Naive thymus-derived CD4-positive, alpha-beta T cell (primary cell): ENCODE measurements around the gene EOGT. TPM values are rescaled to one million over a fixed set of nuclear protein-coding genes. Genes with fewer than 3 reads are reported as not detected.

Experiments
- ATAC-seq: fragments of 150-1000 bp; cut with Tn5 transposase; 2 replicates; pipeline ENCODE4 v1.10.0; 2021; ENCODE audit warnings: mild to moderate bottlenecking, moderate library complexity
- CTCF ChIA-PET: fragments of 350-600 bp; sonication (Branson Sonifier 250); formaldehyde crosslinking; loops from one replicate; lab custom pipeline; 2021; ENCODE audit warnings: antibody characterized with exemption; lab: Charles Lee
- POLR2A ChIA-PET: fragments of 350-600 bp; sonication (Branson Sonifier 250); formaldehyde crosslinking; loops from one replicate; lab custom pipeline; 2021; ENCODE audit warnings: antibody characterized with exemption, inconsistent platforms; lab: Charles Lee
- DNase-seq, 9 donors: peaks; one replicate each; pipeline versions ENCODE4 v3.0.0 to v3.0.0-alpha.2; 2020 to 2022; ENCODE audit warnings: mixed read lengths in 1 of 9
- H3K27ac ChIP-seq: one replicate; pipeline ENCODE4 v1.7.0; 2013; ENCODE audit warnings: mild to moderate bottlenecking, low read depth, low read length, moderate library complexity
- H3K27me3 ChIP-seq, 2 donors: one replicate each; pipeline ENCODE4 v1.7.0; 2013; ENCODE audit warnings: low read length in 2 of 2, mild to moderate bottlenecking in 2 of 2, moderate library complexity in 2 of 2; ENCODE audit not compliant: control insufficient read depth in 2 of 2, insufficient read depth in 2 of 2
- H3K36me3 ChIP-seq, 3 experiments: 1 replicate in 2 of 3; 2 replicates in 1 of 3; pipeline ENCODE4 v1.7.0; 2013; ENCODE audit warnings: low read length in 3 of 3, mild to moderate bottlenecking in 3 of 3, moderate library complexity in 1 of 3; ENCODE audit not compliant: insufficient read depth in 3 of 3, control insufficient read depth in 2 of 3
- H3K4me1 ChIP-seq, 2 donors: one replicate each; pipeline ENCODE4 v1.7.0; 2013; ENCODE audit warnings: low read length in 2 of 2, mild to moderate bottlenecking in 2 of 2, moderate library complexity in 1 of 2; ENCODE audit not compliant: control insufficient read depth in 2 of 2, insufficient read depth in 2 of 2
- H3K4me3 ChIP-seq: 2 replicates; pipeline ENCODE4 v1.7.0; 2013; ENCODE audit warnings: mild to moderate bottlenecking, low read length
- H3K9me3 ChIP-seq, 3 experiments: 1 replicate in 2 of 3; 2 replicates in 1 of 3; pipeline ENCODE4 v1.7.0; 2013; ENCODE audit warnings: low read length in 3 of 3; ENCODE audit not compliant: control insufficient read depth in 2 of 3
- H3K27ac Mint-ChIP-seq, 9 donors: one replicate each; pipeline ENCODE4 v1.8.0; 2020 to 2022; ENCODE audit warnings: mixed read lengths in 9 of 9, mild to moderate bottlenecking in 8 of 9, moderate library complexity in 5 of 9, inconsistent platforms in 2 of 9
- H3K27me3 Mint-ChIP-seq, 5 donors: one replicate each; pipeline ENCODE4 v1.8.0; 2021 to 2022; ENCODE audit warnings: mixed read lengths in 5 of 5, mild to moderate bottlenecking in 1 of 5
- H3K36me3 Mint-ChIP-seq, 5 donors: one replicate each; pipeline ENCODE4 v1.8.0; 2020 to 2022; ENCODE audit warnings: mixed read lengths in 5 of 5, mild to moderate bottlenecking in 3 of 5, inconsistent platforms in 1 of 5
- H3K4me1 Mint-ChIP-seq, 7 donors: one replicate each; pipeline ENCODE4 v1.8.0; 2020 to 2022; ENCODE audit warnings: mixed read lengths in 7 of 7, mild to moderate bottlenecking in 3 of 7, inconsistent platforms in 1 of 7
- H3K4me3 Mint-ChIP-seq, 10 donors: one replicate each; pipeline ENCODE4 v1.8.0; 2020 to 2022; ENCODE audit warnings: mild to moderate bottlenecking in 10 of 10, mixed read lengths in 10 of 10, moderate library complexity in 6 of 10, inconsistent platforms in 2 of 10
- H3K9me3 Mint-ChIP-seq, 11 donors: one replicate each; pipeline ENCODE4 v1.8.0; 2020 to 2022; ENCODE audit warnings: mixed read lengths in 11 of 11, mild to moderate bottlenecking in 4 of 11, inconsistent platforms in 1 of 11, moderate library complexity in 1 of 11
- intact Hi-C, 2 donors: fragments of 100-400 bp; cut with micrococcal nuclease; formaldehyde crosslinking; loops; one replicate each; pipeline ENCODE4 v1.15.1; 2023
- polyA plus RNA-seq, 2 donors: library from polyadenylated mRNA; unstranded; fragments of 300-500 nt; fragmentation: Illumina TruSeq; gene quantifications; one replicate each; pipeline ENCODE4 v1.2.3, GENCODE V29; 2021
- total RNA-seq, 6 experiments: library from RNA in 5 of 6; stranded (reverse) in 5 of 6; gene quantifications; 1 replicate in 5 of 6; 2 replicates in 1 of 6; pipeline ENCODE4 v1.2.3 and lab custom pipeline; 2021 to 2026

Gene EOGT
- total and polyA plus RNA-seq, 7 experiments from 2014 or later = 6.8 to 19.1 (median 10.5) TPM

DNA sequence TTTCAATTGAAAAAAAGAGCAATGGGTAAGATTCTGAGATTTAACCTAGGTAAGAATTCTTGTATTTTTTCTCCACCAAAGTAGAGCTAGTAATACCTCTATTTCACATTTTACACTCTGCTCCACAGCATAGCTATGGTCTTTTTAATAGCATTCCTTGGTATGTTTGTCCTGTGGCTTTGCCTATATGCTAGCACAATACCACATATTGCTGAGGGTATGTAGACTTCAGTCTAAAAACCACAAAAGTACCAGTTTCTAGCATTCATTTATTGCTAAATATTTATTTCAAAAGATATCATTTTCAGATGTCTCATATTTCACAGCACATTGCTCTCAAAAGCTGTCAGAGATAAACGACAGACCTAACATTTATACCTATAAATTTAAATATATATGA is 18.2 kb upstream of the EOGT start:
- no peaks in the 10 kb centered on the region for H3K27me3 ChIP-seq
- ChIA-PET POLR2A (interaction anchor here (0.8 kb wide), 1 partner anchor 12 kb away, joined by 4 read pairs; no protein-coding TSS in a partner anchor), CTCF (no interaction called here)
- no peaks in the 10 kb centered on the region for H3K27me3 Mint-ChIP-seq
- H3K9me3 ChIP-seq = no peaks in the 10 kb centered on the region
- peaks cover 9 to 56% (median 42%) of the 10 kb centered on the region in 5 donors for H3K36me3 Mint-ChIP-seq
- no peak overlapping the region for H3K4me3 Mint-ChIP-seq
- H3K4me1 ChIP-seq = no peaks in the 10 kb centered on the region
- peaks cover 5 to 70% (median 44%) of the 10 kb centered on the region in 3 experiments for H3K36me3 ChIP-seq
- ATAC-seq (no peak), DNase-seq (no peak)
- no peak overlapping the region for H3K27ac Mint-ChIP-seq
- no peak overlapping the region for H3K27ac ChIP-seq
- no peaks in the 10 kb centered on the region for H3K9me3 Mint-ChIP-seq
- no peak overlapping the region for H3K4me3 ChIP-seq
- peaks cover 0 to 21% (median 3%) of the 10 kb centered on the region in 7 donors for H3K4me1 Mint-ChIP-seq
- intact Hi-C loops = loop anchor here in 1 of 2 donors (10.0 kb wide), 1 partner anchor 153 kb away; no protein-coding TSS in a partner anchor

DNA sequence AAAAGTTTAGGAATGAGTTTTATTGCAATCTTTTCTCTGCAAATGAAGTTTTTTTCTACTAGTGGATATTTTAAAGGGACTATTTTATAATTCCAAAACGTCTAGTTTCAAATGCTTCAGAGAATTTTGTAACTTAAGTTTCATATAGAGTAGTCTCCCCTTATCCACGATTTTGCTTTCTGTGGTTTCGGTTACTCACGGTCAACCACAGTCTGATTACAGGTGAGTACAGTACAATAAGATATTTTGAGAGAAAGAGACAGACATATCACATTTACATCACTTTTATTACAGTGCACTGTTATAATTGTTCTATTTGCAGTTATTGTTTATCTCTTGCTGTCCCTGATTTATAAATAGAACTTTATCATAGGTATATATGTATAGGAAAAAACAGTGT is 7.4 kb upstream of the EOGT start:
- ChIA-PET POLR2A (interaction anchor here (1.0 kb wide), 1 partner anchor 64 kb away, joined by 3 read pairs; the partner anchor contains the start of gene ARL6IP5), CTCF (no interaction called here)
- Histone ChIP-seq H3K27ac (no peak overlapping the region), H3K4me1 (no peaks in the 10 kb centered on the region), H3K9me3 (no peaks in the 10 kb centered on the region), H3K36me3 (peaks cover 4 to 17% (median 9%) of the 10 kb centered on the region in 3 experiments), H3K4me3 (no peak overlapping the region), H3K27me3 (no peaks in the 10 kb centered on the region)
- no peak overlapping the region for H3K27ac Mint-ChIP-seq
- intact Hi-C loops = no loop called here
- H3K27me3 Mint-ChIP-seq = no peaks in the 10 kb centered on the region
- ATAC-seq = no peak
- peaks cover 8 to 19% (median 16%) of the 10 kb centered on the region in 5 donors for H3K36me3 Mint-ChIP-seq
- peaks cover 0 to 8% (median 0%) of the 10 kb centered on the region in 7 donors for H3K4me1 Mint-ChIP-seq
- no peaks in the 10 kb centered on the region for H3K9me3 Mint-ChIP-seq
- no peak for DNase-seq
- no peak overlapping the region for H3K4me3 Mint-ChIP-seq

DNA sequence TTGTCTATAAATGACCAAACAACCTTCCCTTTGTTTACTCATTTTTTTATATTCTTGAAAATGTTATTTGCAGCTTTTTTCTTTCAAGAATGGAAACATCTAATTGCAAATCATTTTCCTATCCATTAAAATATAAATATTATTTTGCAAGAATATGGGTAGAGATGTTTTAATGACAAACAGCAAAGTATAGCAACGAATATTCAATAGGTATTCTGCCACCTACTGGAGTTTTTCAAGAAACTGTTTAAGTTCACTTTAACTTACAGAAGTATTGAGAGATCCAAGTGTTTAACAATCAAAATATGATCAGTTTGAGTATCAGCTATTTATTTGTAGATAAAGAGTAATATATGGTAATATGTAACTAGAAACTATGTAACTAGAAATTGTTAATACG is 6.9 kb upstream of the EOGT start:
- intact Hi-C loops = no loop called here
- POLR2A ChIA-PET = no interaction called here
- no peak for ATAC-seq
- no peak overlapping the region for H3K4me3 ChIP-seq
- H3K9me3 Mint-ChIP-seq = no peaks in the 10 kb centered on the region
- H3K27me3 ChIP-seq = no peaks in the 10 kb centered on the region
- H3K4me3 Mint-ChIP-seq = no peak overlapping the region
- H3K4me1 Mint-ChIP-seq = peaks cover 0 to 8% (median 0%) of the 10 kb centered on the region in 7 donors
- H3K9me3 ChIP-seq = no peaks in the 10 kb centered on the region
- H3K4me1 ChIP-seq = no peaks in the 10 kb centered on the region
- CTCF ChIA-PET = no interaction called here
- no peak overlapping the region for H3K27ac Mint-ChIP-seq
- H3K27ac ChIP-seq = no peak overlapping the region
- no peak for DNase-seq
- peaks cover 4 to 13% (median 9%) of the 10 kb centered on the region in 3 experiments for H3K36me3 ChIP-seq
- H3K27me3 Mint-ChIP-seq = no peaks in the 10 kb centered on the region
- H3K36me3 Mint-ChIP-seq = peaks cover 4 to 14% (median 12%) of the 10 kb centered on the region in 5 donors

DNA sequence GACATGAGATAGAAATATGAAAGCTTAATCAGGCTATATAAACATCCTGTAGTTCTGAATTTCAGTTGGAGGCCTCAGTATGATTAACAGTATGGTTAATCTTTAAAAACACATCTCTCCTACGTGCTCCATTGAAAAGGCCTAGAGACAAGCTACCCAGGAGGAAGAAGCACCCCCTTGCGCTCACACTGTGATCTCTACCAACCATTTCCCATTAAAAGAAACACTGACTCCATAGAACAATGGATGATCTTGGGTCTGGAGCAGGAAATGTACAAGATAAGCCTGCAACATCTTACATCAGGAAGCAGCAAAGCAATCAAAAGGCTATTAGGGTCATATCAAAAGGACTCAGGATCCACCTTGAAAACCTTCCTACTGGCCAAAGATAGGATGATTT is 3.4 kb upstream of the EOGT start:
- peaks cover 0 to 1% (median 0%) of the 10 kb centered on the region in 11 donors for H3K9me3 Mint-ChIP-seq
- H3K36me3 Mint-ChIP-seq = peaks cover 0 to 10% (median 0%) of the 10 kb centered on the region in 5 donors
- no peak overlapping the region for H3K4me3 Mint-ChIP-seq
- H3K27me3 Mint-ChIP-seq = no peaks in the 10 kb centered on the region
- H3K27me3 ChIP-seq = no peaks in the 10 kb centered on the region
- no peak overlapping the region for H3K27ac ChIP-seq
- no peaks in the 10 kb centered on the region for H3K36me3 ChIP-seq
- no peak overlapping the region for H3K4me3 ChIP-seq
- no peak overlapping the region for H3K27ac Mint-ChIP-seq
- no peaks in the 10 kb centered on the region for H3K9me3 ChIP-seq
- POLR2A ChIA-PET = no interaction called here
- H3K4me1 ChIP-seq = peaks cover 0 to 12% of the 10 kb centered on the region in 2 donors
- intact Hi-C loops = loop anchor here in 1 of 2 donors (10.0 kb wide), 1 partner anchor 308 kb away; no protein-coding TSS in a partner anchor
- CTCF ChIA-PET = no interaction called here
- DNase-seq (no peak), ATAC-seq (no peak)
- H3K4me1 Mint-ChIP-seq = peaks cover 10 to 27% (median 20%) of the 10 kb centered on the region in 7 donors

DNA sequence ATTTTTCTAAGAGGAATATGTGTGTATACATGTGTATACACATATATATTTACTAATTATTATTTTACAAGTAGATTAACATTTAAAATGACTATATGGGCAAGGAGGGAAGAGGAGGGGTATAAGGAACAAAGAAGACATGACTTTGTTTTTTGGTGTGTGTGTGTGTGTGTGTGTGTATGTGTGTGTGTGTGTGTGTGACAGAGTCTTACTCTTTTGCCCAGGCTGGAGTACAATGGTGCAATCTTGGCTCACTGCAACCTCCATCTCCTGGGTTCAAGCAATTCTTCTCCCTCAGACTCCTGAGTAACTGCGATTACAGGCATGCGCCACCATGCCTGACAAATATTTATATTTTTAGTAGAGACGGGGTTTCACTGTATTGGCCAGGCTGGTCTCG is 2.6 kb upstream of the EOGT start:
- intact Hi-C loops = loop anchor here in 1 of 2 donors (10.0 kb wide), 1 partner anchor 309 kb away; no protein-coding TSS in a partner anchor
- H3K27me3 Mint-ChIP-seq = no peaks in the 10 kb centered on the region
- no peak overlapping the region for H3K4me3 Mint-ChIP-seq
- no peak for DNase-seq
- peak overlapping the region in 1 of 9 donors; percentile 46 for H3K27ac Mint-ChIP-seq
- CTCF ChIA-PET = no interaction called here
- H3K4me1 ChIP-seq = peaks cover 0 to 12% of the 10 kb centered on the region in 2 donors
- POLR2A ChIA-PET = no interaction called here
- no peak overlapping the region for H3K4me3 ChIP-seq
- H3K4me1 Mint-ChIP-seq = peaks cover 10 to 33% (median 23%) of the 10 kb centered on the region in 7 donors
- no peaks in the 10 kb centered on the region for H3K9me3 ChIP-seq
- no peak overlapping the region for H3K27ac ChIP-seq
- ATAC-seq = no peak
- peaks cover 0 to 1% (median 0%) of the 10 kb centered on the region in 11 donors for H3K9me3 Mint-ChIP-seq
- H3K36me3 ChIP-seq = no peaks in the 10 kb centered on the region
- H3K36me3 Mint-ChIP-seq = peaks cover 0 to 10% (median 0%) of the 10 kb centered on the region in 5 donors
- H3K27me3 ChIP-seq = no peaks in the 10 kb centered on the region

DNA sequence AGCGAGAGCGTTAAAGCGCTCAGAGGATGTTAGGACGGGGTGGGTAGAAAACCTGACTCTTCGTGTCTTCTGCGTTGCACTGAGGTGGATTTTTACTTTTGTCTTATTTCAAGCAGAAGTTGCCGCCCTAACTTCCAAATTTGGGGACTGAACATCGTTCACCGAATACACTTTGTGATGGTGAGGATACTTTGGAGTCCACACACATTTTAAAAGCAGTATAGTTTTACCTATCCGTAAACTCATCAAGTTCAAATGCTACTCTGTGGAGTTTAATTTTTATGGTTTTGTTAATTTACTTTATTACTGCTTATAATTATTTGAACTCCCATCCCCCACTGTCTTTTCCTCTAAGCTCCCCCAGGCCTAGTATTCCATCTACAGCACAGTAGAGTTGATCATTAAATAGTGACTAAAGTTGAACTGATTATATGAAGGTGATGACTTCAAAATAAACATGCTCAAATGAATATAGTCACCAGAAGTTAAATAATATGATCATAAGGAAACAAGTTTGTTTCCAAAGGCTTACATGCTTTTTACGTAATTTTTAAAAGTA is 617 bp upstream of the EOGT start:
- Mint-ChIP-seq H3K36me3 (peaks cover 0 to 10% (median 0%) of the 10 kb centered on the region in 5 donors), H3K4me3 (peak overlapping the region; percentile 80 to 88 (median 86)), H3K9me3 (peaks cover 0 to 1% (median 0%) of the 10 kb centered on the region in 11 donors), H3K27me3 (no peaks in the 10 kb centered on the region), H3K4me1 (peaks cover 10 to 49% (median 26%) of the 10 kb centered on the region in 7 donors), H3K27ac (peak overlapping the region; percentile 32 to 86 (median 63))
- Histone ChIP-seq H3K27me3 (no peaks in the 10 kb centered on the region), H3K4me1 (peaks cover 0 to 12% of the 10 kb centered on the region in 2 donors), H3K36me3 (no peaks in the 10 kb centered on the region), H3K9me3 (no peaks in the 10 kb centered on the region), H3K27ac (peak overlapping the region; percentile 78), H3K4me3 (peak overlapping the region; percentile 68)
- no peak for ATAC-seq
- no peak for DNase-seq
- CTCF ChIA-PET = interaction anchor here (0.6 to 1.2 kb wide), 3 partner anchors 14 to 296 kb away, joined by 3 to 4 read pairs (median 3); partner anchors contain the start of gene TMF1
- intact Hi-C loops = loop anchor here in 1 of 2 donors (2.0 to 10.0 kb wide), 2 partner anchors 15 to 311 kb away; no protein-coding TSS in a partner anchor
- POLR2A ChIA-PET = interaction anchor here (1.0 to 1.5 kb wide), 8 partner anchors 10 to 70 kb away, joined by 3 to 6 read pairs (median 4); partner anchors contain the start of genes ARL6IP5 and TMF1
